AG09309 (cell line): Measurements from ENCODE around the gene PF4V1.

ENCODE experiments used
- DNase-seq: peaks from one replicate; pipeline ENCODE4 v3.0.0-alpha.2; 2010; ENCODE audit warnings: low read depth
- H3K4me3 ChIP-seq: 2 replicates; pipeline ENCODE4 v1.5.1; 2011; ENCODE audit warnings: mild to moderate bottlenecking, low read depth, low read length, moderate library complexity; ENCODE audit not compliant: control insufficient read depth
- CTCF ChIP-seq: IDR thresholded peaks from 2 replicates; pipeline ENCODE4 v1.5.1; 2011; ENCODE audit warnings: mild to moderate bottlenecking, low read depth, low read length, inconsistent platforms; ENCODE audit not compliant: insufficient read depth, control insufficient read depth; ENCODE audit errors: missing control alignments

The PF4V1 gene

GRCh38 chr4:73853246-73853704 is at the start of gene PF4V1:
Gene PF4V1 (plus strand): TSS chr4:73853296. CDS start chr4:73853363, 67 bp downstream.
- no peak within 1 kb of the TSS; the same call in 1 of the 2 replicates for H3K4me3 ChIP-seq
- no peak for DNase-seq
- peak; percentile 34 for TF ChIP-seq CTCF

- no peak for DNase-seq
- no peak for TF ChIP-seq CTCF
- no peak overlapping the region for H3K4me3 ChIP-seq
Observed at GRCh38 chr4:73810191-73810590, 42.9 kb upstream of the PF4V1 start.

- no peak for DNase-seq
- no peak for TF ChIP-seq CTCF
Observed at GRCh38 chr4:73811841-73812240, 41.3 kb upstream of the PF4V1 start.

DNA sequence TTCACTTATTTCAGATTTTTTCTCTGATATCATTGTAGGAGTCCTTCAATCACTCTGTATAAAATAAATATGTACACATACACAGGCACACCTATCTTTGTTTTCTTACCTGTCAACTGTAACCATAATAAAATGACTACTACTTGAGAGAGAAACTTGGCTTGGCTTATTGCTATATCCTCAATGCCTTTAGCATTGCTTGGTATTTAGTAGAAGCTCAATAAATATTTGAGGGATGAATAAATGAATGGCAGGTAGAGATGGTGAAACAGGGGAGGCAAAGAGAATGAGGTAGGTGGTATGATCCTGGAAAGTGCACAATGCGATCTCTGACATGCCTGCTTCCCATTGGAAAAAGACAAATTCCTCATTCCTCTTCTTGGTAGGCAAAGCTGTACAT is 38.4 kb upstream of the PF4V1 start:
- TF ChIP-seq CTCF, result no peak
- no peak for DNase-seq
- H3K4me3 ChIP-seq, result no peak overlapping the region

More at GRCh38 chr4:73811841-73812240, 41.3 kb upstream of the PF4V1 start:
- no peak overlapping the region for H3K4me3 ChIP-seq

GRCh38 chr4:73815145-73815544 is 38.0 kb upstream of the PF4V1 start:
- no peak overlapping the region for H3K4me3 ChIP-seq
- TF ChIP-seq CTCF, result no peak
- DNase-seq, result no peak

GRCh38 chr4:73816814-73817213 is 36.3 kb upstream of the PF4V1 start:
- DNase-seq, result peak; percentile 8
- TF ChIP-seq CTCF, result no peak
- H3K4me3 ChIP-seq, result no peak overlapping the region

DNA sequence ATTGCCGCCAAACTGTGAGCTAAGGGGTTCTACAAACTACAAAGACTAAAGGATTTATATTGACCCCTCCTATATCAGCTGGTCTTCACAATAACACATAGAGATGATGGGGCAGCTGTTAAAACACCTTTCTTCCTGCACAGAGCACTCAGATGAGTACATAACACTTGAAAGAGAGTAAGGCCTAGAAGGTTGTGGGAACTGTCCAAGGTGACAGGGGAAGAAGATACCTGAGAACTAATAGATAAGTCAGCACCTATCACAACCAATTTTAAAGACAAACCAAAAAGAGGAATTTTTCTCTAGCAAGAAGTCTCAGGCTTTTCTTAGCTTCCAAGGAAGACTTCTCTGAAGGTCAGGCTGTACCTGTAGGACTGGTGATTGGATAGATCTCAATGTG is 35.8 kb upstream of the PF4V1 start:
- no peak overlapping the region for H3K4me3 ChIP-seq
- DNase-seq, result no peak
- no peak for TF ChIP-seq CTCF
